HCT116 (cell line): ENCODE data around the gene SBNO2.

Experiments used
- CTCF ChIP-seq, 3 experiments: fragments of 200-600 bp in 1 of 3; sonication (generic) in 1 of 3; IDR thresholded peaks in 2 of 3; conservative IDR thresholded peaks in 1 of 3; 2 replicates each; pipeline ENCODE4 v1.5.1; 2012 to 2017; ENCODE audit warnings: low read depth in 2 of 3, low read length in 2 of 3, antibody characterized with exemption in 1 of 3, borderline replicate concordance in 1 of 3, control low read depth in 1 of 3, mild to moderate bottlenecking in 1 of 3, mixed read lengths in 1 of 3, mixed run types in 1 of 3, moderate library complexity in 1 of 3; ENCODE audit not compliant: insufficient read depth in 1 of 3
- POLR2A ChIP-seq: IDR thresholded peaks from 2 replicates; pipeline ENCODE4 v1.7.0; 2011; ENCODE audit warnings: borderline replicate concordance; ENCODE audit not compliant: insufficient read depth, insufficient read length; ENCODE audit errors: extremely low read depth
- TF ChIP-seq, protein P1 (sequence below): IDR thresholded peaks from 2 replicates; pipeline ENCODE4 v1.6.1; 2011; ENCODE audit warnings: mild to moderate bottlenecking, low read length, moderate library complexity; ENCODE audit not compliant: insufficient replicate concordance; ENCODE audit errors: extremely low read depth

GRCh38 chr19:1214299-1214861 lies 40.3 kb upstream of the SBNO2 start:
- TF ChIP-seq CTCF (IDR thresholded peaks at IDR 0.05 in 2 of 3, conservative IDR thresholded peaks at IDR 0.05 in 1 of 3; ENCODE audit: borderline replicate concordance in 1 of 3, insufficient read depth in 1 of 3, low read depth in 2 of 3, low read length in 2 of 3) (no peak), POLR2A (no peak)
- TF ChIP-seq, protein P1, sequence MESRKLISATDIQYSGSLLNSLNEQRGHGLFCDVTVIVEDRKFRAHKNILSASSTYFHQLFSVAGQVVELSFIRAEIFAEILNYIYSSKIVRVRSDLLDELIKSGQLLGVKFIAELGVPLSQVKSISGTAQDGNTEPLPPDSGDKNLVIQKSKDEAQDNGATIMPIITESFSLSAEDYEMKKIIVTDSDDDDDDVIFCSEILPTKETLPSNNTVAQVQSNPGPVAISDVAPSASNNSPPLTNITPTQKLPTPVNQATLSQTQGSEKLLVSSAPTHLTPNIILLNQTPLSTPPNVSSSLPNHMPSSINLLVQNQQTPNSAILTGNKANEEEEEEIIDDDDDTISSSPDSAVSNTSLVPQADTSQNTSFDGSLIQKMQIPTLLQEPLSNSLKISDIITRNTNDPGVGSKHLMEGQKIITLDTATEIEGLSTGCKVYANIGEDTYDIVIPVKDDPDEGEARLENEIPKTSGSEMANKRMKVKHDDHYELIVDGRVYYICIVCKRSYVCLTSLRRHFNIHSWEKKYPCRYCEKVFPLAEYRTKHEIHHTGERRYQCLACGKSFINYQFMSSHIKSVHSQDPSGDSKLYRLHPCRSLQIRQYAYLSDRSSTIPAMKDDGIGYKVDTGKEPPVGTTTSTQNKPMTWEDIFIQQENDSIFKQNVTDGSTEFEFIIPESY, result no peak
